Tongue (tissue), 2 donors: ENCODE data around the gene RBM34. TPM values are rescaled to one million over a fixed set of nuclear protein-coding genes. Genes with fewer than 3 reads are reported as not detected.

Source experiments
- DNase-seq: peaks from one replicate; pipeline ENCODE4 v3.0.0-alpha.2; 2015
- total RNA-seq: library from RNA; depleted of rRNA; stranded (reverse); fragments of >200 nt; gene quantifications from one replicate; pipeline ENCODE4 v1.2.3, GENCODE V29; 2014

RBM34 gene
- total RNA-seq, 1 donor from 2014 or later: 41.7 TPM

DNA sequence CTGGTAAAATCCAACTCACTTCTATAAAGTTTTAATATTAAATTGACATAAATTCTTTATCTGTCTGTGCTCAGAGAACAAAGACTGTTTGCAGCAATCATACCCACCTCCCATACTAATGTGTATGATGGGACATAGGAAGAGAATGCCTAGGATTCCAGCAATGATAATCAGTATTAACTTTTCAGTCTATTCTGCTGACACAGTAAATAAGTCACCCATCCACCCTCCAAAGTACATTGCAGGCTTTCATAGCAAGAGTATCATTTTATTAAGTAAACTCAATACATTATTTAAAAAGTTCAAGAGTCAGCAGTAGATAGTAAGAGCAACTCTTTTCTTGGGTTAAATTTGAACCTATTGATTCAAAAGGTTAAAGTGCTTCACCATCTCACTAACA, 8.8 kb downstream of the RBM34 start:
- DNase-seq: no peak

DNA sequence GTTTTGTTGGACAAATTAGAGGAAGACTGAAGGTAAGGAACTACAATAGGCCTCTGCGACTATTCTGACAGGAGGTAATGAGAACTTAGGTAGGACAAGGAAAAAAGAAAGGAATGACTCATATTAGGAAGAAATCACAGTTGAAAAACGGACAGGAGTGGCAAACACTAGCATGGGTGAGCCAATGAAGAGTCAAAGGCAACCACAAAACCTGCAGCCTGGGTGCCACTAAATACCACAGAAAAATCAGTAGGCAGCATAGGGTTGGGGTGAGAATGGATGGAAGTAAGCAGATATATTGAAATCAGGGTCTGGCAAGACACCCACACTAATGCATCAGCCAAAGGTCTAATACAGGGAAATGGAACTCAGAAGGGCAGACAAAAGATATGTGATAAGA, 10.0 kb downstream of the RBM34 start:
- no peak for DNase-seq

- DNase-seq: no peak
Measured at GRCh38 chr1:235149824-235150223, 11.2 kb downstream of the RBM34 start.

DNA sequence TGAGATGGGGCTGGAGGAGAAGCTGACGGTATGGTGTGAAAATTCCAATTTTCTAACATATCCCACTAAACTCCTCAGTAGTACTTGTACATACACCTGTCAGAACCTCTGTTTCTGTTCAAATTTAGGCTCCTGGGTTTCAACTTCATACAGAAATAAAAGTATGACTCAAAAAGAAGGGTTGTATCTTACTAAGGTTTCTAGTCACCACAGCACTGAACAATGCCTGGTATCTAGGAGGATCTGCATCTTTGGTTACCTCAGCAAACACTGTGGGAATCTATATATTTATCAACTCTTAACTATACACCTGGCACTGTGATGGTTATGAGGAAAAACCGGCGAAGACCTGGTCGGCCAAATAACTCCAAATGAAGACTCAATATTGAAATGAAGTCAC, 13.8 kb downstream of the RBM34 start:
- DNase-seq: no peak

DNA sequence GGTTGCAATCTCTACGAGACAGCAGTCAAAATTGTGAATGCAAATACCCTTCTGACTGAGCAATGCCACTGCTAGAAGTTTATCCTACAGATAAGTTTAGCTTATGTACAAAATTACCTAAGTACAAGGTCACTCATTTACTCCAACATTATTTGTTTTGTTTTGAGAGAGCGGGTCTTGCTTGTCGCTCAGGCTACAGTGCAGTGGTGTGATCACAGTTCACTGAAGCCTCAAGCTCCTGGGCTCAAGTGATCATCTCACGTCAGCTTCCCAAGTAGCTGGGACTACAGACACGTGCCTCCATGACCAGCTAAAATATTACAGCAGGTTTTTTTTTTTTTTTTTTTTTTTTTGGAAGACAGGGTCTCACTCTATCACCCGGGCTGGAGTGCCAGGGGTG, 15.4 kb downstream of the RBM34 start:
- DNase-seq: no peak

DNA sequence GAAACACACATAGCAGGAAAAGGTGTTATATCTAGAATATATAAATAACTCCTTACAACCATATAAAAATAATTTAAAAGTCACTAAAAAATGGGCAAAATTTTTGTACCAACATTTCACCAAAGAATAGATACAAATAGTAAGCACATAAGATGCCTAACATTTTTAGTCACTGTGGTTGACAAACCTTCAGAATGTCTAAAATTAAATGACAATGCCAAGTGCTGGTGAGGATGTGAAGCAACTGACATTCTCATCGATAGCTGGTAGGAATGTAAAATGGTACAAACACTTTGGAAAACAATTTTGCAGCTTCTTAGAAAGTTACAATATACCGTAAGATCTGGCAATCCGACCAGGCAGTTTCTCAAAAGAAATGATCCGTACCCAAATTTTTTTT, 18.1 kb downstream of the RBM34 start:
- no peak for DNase-seq

- no peak for DNase-seq
Measured at GRCh38 chr1:235139315-235139714, 21.7 kb downstream of the RBM34 start.

DNA sequence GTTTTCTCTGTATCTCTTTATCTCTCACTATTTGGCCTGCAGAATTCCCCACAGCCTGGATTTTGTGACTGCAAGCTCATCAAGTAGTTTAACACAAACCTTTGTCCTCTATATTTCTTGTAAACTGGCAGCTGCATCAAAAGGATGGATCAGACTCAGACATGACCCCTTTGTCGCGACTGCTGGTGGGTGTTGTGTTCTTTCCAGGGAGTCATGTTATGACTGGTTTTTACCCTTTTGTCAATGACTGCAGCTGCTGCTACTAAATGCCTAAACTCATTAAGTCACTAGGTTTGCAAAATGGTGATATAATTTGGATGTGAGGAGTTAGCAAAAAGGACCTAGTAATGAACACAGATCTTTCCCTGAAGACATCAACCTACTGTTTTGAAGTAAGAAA, 22.2 kb downstream of the RBM34 start:
- DNase-seq: no peak

DNA sequence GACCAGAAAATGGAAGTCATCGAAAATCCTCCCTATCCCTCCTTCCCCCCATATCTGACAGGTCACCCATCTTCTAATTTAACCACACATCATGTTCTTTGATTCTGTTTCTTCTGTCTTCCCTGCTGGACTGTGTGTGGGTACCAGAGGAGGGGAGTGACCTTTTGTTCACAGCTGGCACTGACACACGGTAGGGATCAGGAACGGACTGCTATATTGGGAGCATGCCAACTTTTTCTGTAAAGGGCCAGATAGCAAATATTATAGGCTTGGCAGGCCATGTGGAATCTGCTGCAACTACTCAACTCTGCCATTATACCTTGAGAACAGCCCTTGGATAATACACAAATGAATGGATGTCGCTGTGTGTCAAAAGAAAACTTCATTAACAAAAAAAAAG, 24.9 kb downstream of the RBM34 start:
- no peak for DNase-seq

DNA sequence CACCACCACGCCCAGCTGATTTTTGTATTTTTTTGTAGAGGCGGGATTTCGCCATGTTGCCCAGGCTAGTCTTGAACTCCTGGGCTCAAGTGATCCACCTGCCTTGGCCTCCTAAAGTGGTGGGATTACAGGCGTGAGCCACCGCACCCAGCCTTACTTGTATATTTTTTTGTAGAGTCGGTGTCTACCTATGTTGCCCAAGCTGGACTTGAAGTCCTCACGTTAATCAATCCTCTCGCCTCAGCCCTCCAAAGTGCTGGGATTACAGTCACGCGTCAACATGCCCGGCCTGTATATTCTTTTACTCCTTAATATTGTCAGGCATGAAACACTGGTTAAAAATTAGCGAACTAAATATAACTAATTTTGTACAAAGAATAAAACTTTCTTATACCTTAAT, 26.9 kb downstream of the RBM34 start:
- DNase-seq: no peak

GRCh38 chr1:235133086-235133485, 28.0 kb downstream of the RBM34 start:
- no peak for DNase-seq

GRCh38 chr1:235131961-235132360, 29.1 kb downstream of the RBM34 start:
- no peak for DNase-seq

DNA sequence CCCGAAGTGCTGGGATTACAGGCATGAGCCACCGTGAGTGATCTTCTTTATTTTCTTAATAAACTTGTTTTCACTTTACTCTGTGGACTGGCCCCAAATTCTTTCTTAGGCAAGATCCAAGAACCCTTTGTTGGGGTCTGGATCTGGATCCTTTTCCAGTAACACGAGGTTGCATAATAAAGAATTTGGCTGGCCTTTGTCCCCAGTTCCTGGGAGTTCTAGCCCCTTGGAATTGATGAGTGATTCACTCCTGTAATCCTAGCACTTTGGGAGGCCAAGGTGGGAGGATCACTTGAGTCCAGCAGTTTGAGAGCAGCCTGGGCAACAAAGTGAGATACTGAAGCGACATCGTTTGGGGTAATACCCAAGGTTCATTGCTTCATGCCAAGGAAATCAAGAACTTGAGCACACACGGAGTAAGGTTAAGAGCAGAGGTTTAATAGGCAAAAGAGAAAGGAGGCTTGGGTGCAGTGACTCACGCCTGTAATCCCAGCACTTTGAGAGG, 30.2 kb downstream of the RBM34 start:
- no peak for DNase-seq

DNA sequence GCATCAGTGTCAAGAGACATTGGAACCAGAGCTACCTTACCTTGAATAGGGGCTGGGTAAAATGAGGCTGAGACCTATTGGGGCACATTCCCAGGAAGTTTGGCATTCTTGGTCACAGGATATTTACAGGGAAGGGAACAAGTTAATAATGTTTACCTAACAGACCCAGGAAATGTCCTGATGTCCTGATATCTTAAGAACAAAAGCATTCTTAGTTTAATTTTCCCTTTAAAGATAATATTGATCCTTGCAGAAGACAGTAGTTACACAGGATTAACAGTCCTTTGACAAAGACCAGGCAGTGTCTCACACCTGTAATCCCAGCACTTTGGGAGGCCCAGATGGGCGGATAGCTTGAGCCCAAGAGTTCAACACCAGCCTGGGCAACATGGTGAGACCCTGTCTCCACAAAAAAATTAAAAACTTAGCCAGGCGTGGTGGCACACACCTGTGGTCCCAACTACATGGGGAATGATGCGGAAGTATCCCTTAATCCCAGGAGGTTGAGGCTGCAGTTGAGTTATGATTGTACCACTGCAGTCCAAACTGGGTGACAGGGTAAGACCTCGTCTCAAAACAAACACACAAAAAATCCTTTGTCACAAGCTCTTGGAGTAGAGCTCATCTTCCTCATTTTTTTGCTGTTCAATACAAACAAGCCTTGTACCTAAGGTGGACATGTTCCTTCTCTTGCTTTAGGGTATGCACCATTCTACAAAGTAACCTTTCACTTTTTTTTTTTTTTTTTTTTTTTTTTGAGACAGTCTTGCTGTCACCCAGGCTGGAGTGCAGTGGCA, 31.1 kb downstream of the RBM34 start:
- no peak for DNase-seq

DNA sequence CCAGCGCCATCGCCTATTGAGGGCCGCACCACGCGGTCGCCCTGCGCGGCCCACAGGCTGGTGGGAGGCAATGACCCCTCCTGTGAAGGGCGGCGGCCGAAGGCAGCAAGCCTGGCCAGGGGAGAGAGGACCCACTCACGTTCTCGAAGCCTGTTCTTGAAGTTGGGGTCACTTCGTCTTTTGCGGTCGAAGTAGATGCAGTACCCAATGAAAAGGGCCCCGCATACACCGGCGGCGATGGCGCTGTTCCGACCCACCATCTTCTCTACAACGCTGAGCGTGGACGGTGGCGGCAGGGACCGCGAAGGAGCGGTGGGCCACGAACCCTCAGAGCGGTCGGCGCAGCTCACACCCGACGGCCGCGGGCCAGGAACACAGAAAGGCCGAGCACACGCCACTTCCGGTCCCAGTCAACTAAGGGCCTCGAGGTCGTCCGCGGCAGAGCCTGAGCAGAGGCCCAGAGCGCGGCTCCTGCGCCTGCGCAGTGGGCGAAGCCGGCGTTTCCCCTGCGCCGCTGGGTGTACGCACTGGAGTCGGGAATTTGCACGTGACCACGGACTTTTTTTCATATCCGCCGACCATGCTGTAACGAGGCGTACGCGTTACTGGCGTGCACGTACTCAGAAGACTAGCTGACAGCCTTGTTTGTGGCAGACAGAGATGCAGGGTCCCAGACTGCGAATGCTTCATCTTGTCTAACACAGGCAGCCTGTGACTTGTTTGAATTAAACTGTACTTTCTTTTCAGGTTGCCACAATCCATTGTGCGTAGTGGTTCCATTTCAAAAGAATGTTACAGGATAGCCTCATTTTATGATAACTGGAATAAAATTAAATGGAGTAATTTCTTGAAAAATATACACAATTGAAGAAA, 32.4 kb downstream of the RBM34 start, which contains the start of gene TOMM20:
Gene TOMM20 (minus strand): TSS at position 382 of the 873 bp plus-strand sequence. CDS start 122 bp downstream, at position 260.
- peak; percentile 99 for DNase-seq

DNA sequence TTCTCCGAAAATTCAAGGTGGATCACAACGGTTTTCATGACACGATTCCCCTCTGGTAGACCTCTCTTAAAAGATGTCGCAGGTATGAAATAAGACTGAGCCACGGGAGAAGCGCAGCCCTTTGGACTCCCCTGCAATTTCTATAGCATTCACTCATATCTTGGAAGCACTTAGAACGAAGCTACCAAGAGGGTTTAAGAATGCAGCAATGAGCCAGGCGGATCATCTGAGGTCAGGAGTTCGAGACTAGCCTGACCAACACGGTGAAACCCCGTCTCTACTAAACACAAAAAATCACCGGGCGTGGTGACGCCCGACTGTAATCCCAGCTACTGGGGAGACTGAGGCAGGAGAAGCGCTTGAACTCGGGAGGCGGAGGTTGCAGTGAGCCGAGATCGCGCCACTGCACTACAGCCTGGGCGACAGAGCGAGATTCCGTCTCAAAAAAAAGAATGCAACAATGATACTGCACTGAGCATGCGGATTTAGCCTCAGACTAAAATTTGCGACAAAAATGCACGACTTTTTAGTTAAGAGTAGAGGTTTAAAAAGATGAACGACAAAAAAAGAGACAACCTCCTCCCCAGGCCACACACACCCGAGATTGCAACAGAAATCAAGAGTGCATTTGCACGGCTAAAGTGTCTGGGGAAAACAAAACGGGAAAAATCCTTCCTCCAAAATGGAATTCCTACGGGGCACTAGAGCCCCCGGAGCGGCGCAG, 33.2 kb downstream of the RBM34 start:
- no peak for DNase-seq

DNA sequence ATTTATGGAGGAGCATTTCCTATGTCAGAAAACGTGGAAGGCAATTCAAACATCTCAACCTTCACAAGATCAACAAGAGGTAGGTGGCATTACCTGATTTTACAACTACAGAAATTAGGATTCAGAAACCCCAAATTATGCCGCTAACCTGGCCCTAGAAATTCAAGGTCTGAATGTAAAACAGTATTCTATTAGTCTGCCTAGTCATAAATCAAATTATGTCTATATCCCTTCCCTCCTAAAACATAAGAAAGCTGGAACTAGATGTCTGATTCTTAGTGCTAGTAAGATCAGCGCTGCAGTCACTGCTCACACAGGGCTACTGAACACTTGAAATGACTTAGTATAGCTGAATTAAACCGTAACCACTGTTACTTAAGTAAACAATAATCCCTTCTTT, 33.8 kb downstream of the RBM34 start:
- no peak for DNase-seq

GRCh38 chr1:235124665-235125064, 36.4 kb downstream of the RBM34 start:
- no peak for DNase-seq

DNA sequence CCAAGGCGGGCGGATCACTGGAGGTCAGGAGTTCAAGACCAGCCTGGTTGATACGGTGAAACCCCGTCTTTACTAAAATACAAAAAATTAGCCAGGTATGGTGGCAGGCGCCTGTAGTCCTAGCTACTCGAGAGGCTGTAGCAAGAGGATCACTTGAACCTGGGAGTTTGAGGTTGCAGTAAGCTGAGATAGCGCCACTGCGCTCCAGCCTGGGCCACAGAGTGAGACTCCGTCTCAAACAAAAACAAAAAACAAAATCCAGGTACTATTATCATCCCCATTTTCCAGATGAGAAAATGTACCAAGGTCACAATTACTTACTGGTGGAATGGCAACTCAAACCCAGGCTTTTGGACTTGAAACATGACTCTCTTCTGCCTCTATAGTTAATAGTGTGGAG, 36.9 kb downstream of the RBM34 start:
- no peak for DNase-seq

GRCh38 chr1:235122348-235122747, 38.7 kb downstream of the RBM34 start:
- DNase-seq: no peak

DNA sequence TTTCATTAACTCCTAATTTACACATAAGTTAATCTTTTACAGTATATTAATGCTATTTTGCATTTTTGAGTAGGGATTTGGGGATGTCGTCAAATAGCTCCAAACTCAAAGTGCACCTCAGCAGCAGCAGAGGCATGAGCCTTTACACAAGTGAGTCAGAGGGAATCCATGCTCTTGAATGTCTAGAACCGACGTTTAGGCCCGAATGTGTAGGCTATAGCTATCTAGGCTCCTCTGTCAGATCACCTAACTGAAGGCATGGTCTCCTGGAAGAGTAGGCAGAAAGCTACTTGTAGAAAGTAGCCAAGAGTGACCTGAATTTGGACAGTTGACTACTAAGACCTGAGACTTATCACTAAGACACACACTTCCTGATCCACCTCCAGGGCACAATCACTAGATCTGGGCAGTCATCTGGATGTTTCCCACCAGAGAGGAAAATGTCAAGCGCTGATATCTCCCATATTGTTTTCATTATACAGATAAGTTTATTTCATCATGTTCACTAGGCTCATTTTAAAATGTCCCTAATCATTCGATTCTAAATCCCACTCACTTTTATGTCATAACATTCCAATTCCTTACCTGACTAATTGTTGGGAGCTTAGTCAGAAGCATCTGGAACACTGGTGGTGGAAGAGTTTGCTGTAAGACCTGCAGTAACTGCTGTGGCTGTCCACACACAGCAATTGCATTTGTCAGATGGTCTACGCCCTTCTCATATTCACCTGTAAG, 47.7 kb downstream of the RBM34 start:
- DNase-seq: no peak
